CD8-positive, alpha-beta memory T cell (primary cell): Measurements from ENCODE around the gene ZNF883. TPM values are rescaled to one million over a fixed set of nuclear protein-coding genes. Genes with fewer than 3 reads are reported as not detected.
A peak's percentile ranks its signal among the peaks of the same experiment; 100 is the strongest.

Source experiments
- CTCF ChIA-PET: fragments of 350-600 bp; sonication (Branson Sonifier 250); formaldehyde crosslinking; loops from one replicate; lab custom pipeline; 2021; ENCODE audit warnings: antibody characterized with exemption; lab: Charles Lee
- POLR2A ChIA-PET: fragments of 350-600 bp; sonication (Branson Sonifier 250); formaldehyde crosslinking; loops from one replicate; lab custom pipeline; 2021; ENCODE audit warnings: antibody characterized with exemption; lab: Charles Lee
- DNase-seq, 5 donors: peaks; one replicate each; pipeline versions ENCODE4 v3.0.0 to v3.0.0-alpha.2; 2020 to 2022; ENCODE audit warnings: mixed read lengths in 1 of 5
- H3K27ac ChIP-seq: one replicate; pipeline ENCODE4 v1.7.0; 2013; ENCODE audit warnings: low read depth, mild to moderate bottlenecking, low read length, moderate library complexity
- H3K27me3 ChIP-seq: 2 replicates; pipeline ENCODE4 v1.7.0; 2013; ENCODE audit warnings: low read length, mild to moderate bottlenecking; ENCODE audit not compliant: insufficient read depth, poor library complexity, severe bottlenecking
- H3K36me3 ChIP-seq: 2 replicates; pipeline ENCODE4 v1.7.0; 2013; ENCODE audit warnings: mild to moderate bottlenecking, low read length, moderate library complexity; ENCODE audit not compliant: insufficient read depth
- H3K4me1 ChIP-seq: 2 replicates; pipeline ENCODE4 v1.7.0; 2013; ENCODE audit warnings: mild to moderate bottlenecking, low read length, moderate library complexity; ENCODE audit not compliant: insufficient read depth
- H3K4me3 ChIP-seq: 2 replicates; pipeline ENCODE4 v1.7.0; 2013; ENCODE audit warnings: mild to moderate bottlenecking, low read length
- H3K9me3 ChIP-seq: 2 replicates; pipeline ENCODE4 v1.7.0; 2013; ENCODE audit warnings: mild to moderate bottlenecking, low read length
- H3K27ac Mint-ChIP-seq, 8 donors: one replicate each; pipeline ENCODE4 v1.8.0; 2020 to 2021; ENCODE audit warnings: mixed read lengths in 8 of 8, mild to moderate bottlenecking in 6 of 8, inconsistent platforms in 3 of 8, moderate library complexity in 3 of 8
- H3K27me3 Mint-ChIP-seq, 2 donors: one replicate each; pipeline ENCODE4 v1.8.0; 2020 to 2021; ENCODE audit warnings: mixed read lengths in 2 of 2, mild to moderate bottlenecking in 1 of 2, moderate library complexity in 1 of 2
- H3K36me3 Mint-ChIP-seq, 3 donors: one replicate each; pipeline ENCODE4 v1.8.0; 2020 to 2021; ENCODE audit warnings: mixed read lengths in 3 of 3, inconsistent platforms in 1 of 3, mild to moderate bottlenecking in 1 of 3
- H3K4me1 Mint-ChIP-seq, 3 donors: one replicate each; pipeline ENCODE4 v1.8.0; 2020 to 2021; ENCODE audit warnings: mixed read lengths in 3 of 3, inconsistent platforms in 1 of 3, mild to moderate bottlenecking in 1 of 3
- H3K4me3 Mint-ChIP-seq, 7 donors: one replicate each; pipeline ENCODE4 v1.8.0; 2020 to 2021; ENCODE audit warnings: mixed read lengths in 7 of 7, mild to moderate bottlenecking in 6 of 7, moderate library complexity in 4 of 7, inconsistent platforms in 2 of 7
- H3K9me3 Mint-ChIP-seq, 5 donors: one replicate each; pipeline ENCODE4 v1.8.0; 2020 to 2022; ENCODE audit warnings: mixed read lengths in 5 of 5, mild to moderate bottlenecking in 3 of 5, moderate library complexity in 2 of 5, inconsistent platforms in 1 of 5
- polyA plus RNA-seq: library from polyadenylated mRNA; unstranded; fragments of 300-500 nt; fragmentation: Illumina TruSeq; gene quantifications from one replicate; pipeline ENCODE4 v1.2.3, GENCODE V29; 2021
- total RNA-seq, 2 experiments: library from RNA; stranded (reverse); gene quantifications; one replicate each; pipeline ENCODE4 v1.2.3, GENCODE V29; 2021

The ZNF883 gene
- total and polyA plus RNA-seq, 3 experiments from 2014 or later: 0.95 to 1.2 (median 0.97) TPM

DNA sequence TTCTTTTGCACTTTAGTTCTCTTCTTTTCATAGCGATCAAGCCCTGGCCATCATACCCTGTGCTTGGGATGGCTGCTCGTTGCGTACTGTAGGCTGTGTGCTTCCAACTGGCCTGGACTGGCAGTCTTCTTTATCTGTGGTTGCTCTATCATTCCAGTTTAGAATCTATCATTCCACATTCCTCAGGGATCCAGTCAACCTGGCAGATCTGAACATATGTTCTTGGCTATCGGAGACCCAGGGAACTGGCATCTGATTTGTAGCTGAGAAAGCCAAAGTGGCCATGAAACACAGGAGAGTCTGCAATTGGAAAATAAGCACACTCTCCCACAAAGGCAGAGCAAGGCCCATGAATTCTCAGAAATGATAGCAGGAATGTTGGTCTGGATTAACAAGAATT lies 98.7 kb downstream of the ZNF883 start:
- Mint-ChIP-seq H3K27ac (peak overlapping the region in 1 of 8 donors; percentile 20), H3K27me3 (peaks cover 5 to 13% of the 10 kb centered on the region in 2 donors), H3K4me1 (no peaks in the 10 kb centered on the region), H3K9me3 (no peaks in the 10 kb centered on the region), H3K36me3 (no peaks in the 10 kb centered on the region), H3K4me3 (no peak overlapping the region)
- no peaks in the 10 kb centered on the region for H3K27me3 ChIP-seq
- no peak overlapping the region for H3K27ac ChIP-seq
- DNase-seq: no peak
- H3K4me3 ChIP-seq: no peak overlapping the region
- H3K9me3 ChIP-seq: no peaks in the 10 kb centered on the region
- no peaks in the 10 kb centered on the region for H3K36me3 ChIP-seq
- ChIA-PET CTCF (no interaction called here), POLR2A (no interaction called here)
- no peaks in the 10 kb centered on the region for H3K4me1 ChIP-seq

DNA sequence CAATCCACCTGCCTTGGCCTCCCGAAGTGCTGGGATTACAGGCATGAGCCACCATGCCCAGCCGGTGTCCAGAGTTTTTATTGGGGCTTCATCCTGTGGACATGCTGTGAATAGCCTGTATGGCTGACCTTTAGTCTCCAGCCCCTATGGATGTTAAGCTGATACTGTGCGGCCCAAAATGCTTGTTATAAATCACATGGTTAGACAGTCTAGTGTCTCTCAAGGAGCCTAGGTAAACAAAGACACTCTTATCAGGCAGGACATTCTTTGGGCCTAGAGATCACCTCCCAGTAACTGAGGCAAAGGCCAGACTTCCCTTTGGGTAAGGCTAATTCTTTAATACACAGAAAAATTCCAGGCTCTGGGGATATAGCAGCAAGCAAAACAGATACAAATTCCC lies 99.4 kb downstream of the ZNF883 start:
- no peaks in the 10 kb centered on the region for H3K36me3 ChIP-seq
- no peak overlapping the region for H3K27ac ChIP-seq
- no peaks in the 10 kb centered on the region for H3K4me1 Mint-ChIP-seq
- H3K36me3 Mint-ChIP-seq: no peaks in the 10 kb centered on the region
- H3K4me1 ChIP-seq: no peaks in the 10 kb centered on the region
- H3K27me3 Mint-ChIP-seq: peaks cover 5 to 14% of the 10 kb centered on the region in 2 donors
- no peaks in the 10 kb centered on the region for H3K27me3 ChIP-seq
- H3K9me3 Mint-ChIP-seq: no peaks in the 10 kb centered on the region
- H3K9me3 ChIP-seq: no peaks in the 10 kb centered on the region
- H3K4me3 ChIP-seq: no peak overlapping the region
- POLR2A ChIA-PET: no interaction called here
- DNase-seq: no peak
- H3K27ac Mint-ChIP-seq: no peak overlapping the region
- CTCF ChIA-PET: no interaction called here
- H3K4me3 Mint-ChIP-seq: no peak overlapping the region

DNA sequence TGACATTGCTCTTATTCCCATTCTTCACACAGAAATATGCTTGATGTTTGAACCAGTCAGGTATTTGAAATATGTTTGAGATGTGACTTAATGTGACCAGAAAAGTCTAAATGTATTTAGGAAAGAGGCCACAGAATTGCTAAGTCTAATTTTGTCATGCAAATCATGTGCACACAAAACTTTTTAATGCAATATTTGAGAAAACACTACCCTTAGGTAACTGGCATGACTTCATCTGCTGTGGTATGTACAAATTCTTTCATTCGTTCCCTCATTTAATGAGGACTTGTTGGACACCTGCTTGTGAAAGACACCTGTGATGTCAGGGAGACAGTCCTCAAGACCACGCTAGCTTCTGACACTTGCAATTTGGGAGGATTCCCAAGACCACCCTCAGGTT lies 100.3 kb downstream of the ZNF883 start:
- Histone ChIP-seq H3K27me3 (no peaks in the 10 kb centered on the region), H3K4me1 (no peaks in the 10 kb centered on the region), H3K36me3 (no peaks in the 10 kb centered on the region), H3K4me3 (no peak overlapping the region), H3K9me3 (no peaks in the 10 kb centered on the region), H3K27ac (no peak overlapping the region)
- DNase-seq: no peak
- Mint-ChIP-seq H3K27me3 (peaks cover 5 to 19% of the 10 kb centered on the region in 2 donors), H3K36me3 (no peaks in the 10 kb centered on the region), H3K27ac (no peak overlapping the region), H3K4me1 (no peaks in the 10 kb centered on the region), H3K9me3 (no peaks in the 10 kb centered on the region), H3K4me3 (no peak overlapping the region)
- POLR2A ChIA-PET: no interaction called here
- CTCF ChIA-PET: no interaction called here

Other genes starting within 250 kb of the ZNF883 start
- gene SLC46A2, start 121.3 kb downstream of the ZNF883 start, total RNA-seq: not detected
- gene SLC46A2, start 121.3 kb downstream of the ZNF883 start, polyA plus RNA-seq: not detected
- gene ZFP37, start 44.5 kb upstream of the ZNF883 start, total RNA-seq: 1 to 10 TPM; 1.7 to 1.9 TPM
- gene ZFP37, start 44.5 kb upstream of the ZNF883 start, polyA plus RNA-seq: 3.1 TPM
- gene SLC31A2, start 138.8 kb upstream of the ZNF883 start, total RNA-seq: 1 to 10 TPM; 5.4 to 5.9 TPM
- gene SLC31A2, start 138.8 kb upstream of the ZNF883 start, polyA plus RNA-seq: 5.2 TPM
- 10 to 100 TPM; 29.8 to 30.7 TPM for gene FKBP15, start 209.1 kb upstream of the ZNF883 start, total RNA-seq
- gene FKBP15, start 209.1 kb upstream of the ZNF883 start, polyA plus RNA-seq: 17.7 TPM
- 10 to 100 TPM; 13.7 to 15.1 TPM for gene SLC31A1, start 209.4 kb upstream of the ZNF883 start, total RNA-seq
- gene SLC31A1, start 209.4 kb upstream of the ZNF883 start, polyA plus RNA-seq: 3.4 TPM